ENCODE measurements around the gene VWDE. TPM values are rescaled to one million over a fixed set of nuclear protein-coding genes. Genes with fewer than 3 reads are reported as not detected.
"Not testable (repeated sequence)": the region's sequence is repeated elsewhere in the genome, so short reads cannot be mapped to it uniquely, and the experiment has no call there.

The VWDE gene
- total RNA-seq, 1 donor from 2014 or later = 0.53 TPM

GRCh38 chr7:12410523-12410922, 6.9 kb upstream of the VWDE start:
- TF ChIP-seq, protein P1, sequence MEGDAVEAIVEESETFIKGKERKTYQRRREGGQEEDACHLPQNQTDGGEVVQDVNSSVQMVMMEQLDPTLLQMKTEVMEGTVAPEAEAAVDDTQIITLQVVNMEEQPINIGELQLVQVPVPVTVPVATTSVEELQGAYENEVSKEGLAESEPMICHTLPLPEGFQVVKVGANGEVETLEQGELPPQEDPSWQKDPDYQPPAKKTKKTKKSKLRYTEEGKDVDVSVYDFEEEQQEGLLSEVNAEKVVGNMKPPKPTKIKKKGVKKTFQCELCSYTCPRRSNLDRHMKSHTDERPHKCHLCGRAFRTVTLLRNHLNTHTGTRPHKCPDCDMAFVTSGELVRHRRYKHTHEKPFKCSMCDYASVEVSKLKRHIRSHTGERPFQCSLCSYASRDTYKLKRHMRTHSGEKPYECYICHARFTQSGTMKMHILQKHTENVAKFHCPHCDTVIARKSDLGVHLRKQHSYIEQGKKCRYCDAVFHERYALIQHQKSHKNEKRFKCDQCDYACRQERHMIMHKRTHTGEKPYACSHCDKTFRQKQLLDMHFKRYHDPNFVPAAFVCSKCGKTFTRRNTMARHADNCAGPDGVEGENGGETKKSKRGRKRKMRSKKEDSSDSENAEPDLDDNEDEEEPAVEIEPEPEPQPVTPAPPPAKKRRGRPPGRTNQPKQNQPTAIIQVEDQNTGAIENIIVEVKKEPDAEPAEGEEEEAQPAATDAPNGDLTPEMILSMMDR (IDR thresholded peaks at IDR 0.05) = no peak
- ATAC-seq = no peak
- no peaks in the 10 kb centered on the region for H3K36me3 ChIP-seq
- H3K27me3 ChIP-seq (ENCODE audit: low read depth) = no peaks in the 10 kb centered on the region
- intact Hi-C loops (cut with DNase I) = no loop called here
- H3K4me1 ChIP-seq = no peaks in the 10 kb centered on the region
- DNase-seq = no peak
- no peak overlapping the region for H3K4me3 ChIP-seq
- H3K27ac ChIP-seq = no peak overlapping the region
- peaks cover 7% of the 10 kb centered on the region for H3K9me3 ChIP-seq

GRCh38 chr7:12409097-12409711, 5.5 kb upstream of the VWDE start:
- ATAC-seq (no peak), DNase-seq (no peak)
- intact Hi-C loops (cut with DNase I) = no loop called here
- Histone ChIP-seq H3K4me3 (no peak overlapping the region), H3K27me3 (ENCODE audit: low read depth) (no peaks in the 10 kb centered on the region), H3K36me3 (no peaks in the 10 kb centered on the region), H3K4me1 (no peaks in the 10 kb centered on the region), H3K27ac (no peak overlapping the region), H3K9me3 (peaks cover 7% of the 10 kb centered on the region)
- TF ChIP-seq, protein P1 (IDR thresholded peaks at IDR 0.05) = no peak

- H3K27me3 ChIP-seq (ENCODE audit: low read depth); H3K4me1 ChIP-seq; intact Hi-C loops (cut with DNase I); H3K9me3 ChIP-seq; H3K27ac ChIP-seq; H3K36me3 ChIP-seq; DNase-seq; H3K4me3 ChIP-seq; ATAC-seq: not testable (repeated sequence)
Measured at GRCh38 chr7:12407652-12408051, 4.0 kb upstream of the VWDE start.

DNA sequence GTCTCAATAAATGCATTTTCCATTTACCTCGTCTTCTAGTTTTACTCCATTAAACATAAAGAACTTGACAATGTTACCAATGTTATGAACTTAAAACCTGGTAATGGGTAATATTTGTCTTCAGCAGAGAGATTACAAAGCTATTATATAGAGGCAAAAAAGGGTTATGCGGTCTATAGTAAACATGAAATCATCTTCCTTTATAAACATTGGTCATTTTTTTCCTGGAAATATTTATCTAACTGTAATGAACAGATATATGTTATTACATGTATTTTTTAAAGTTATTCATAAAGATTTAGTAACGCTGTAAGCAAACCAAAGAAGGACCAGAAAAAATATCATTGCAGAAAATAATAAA, 1.3 kb downstream of the VWDE start:
- TF ChIP-seq, protein P1 (IDR thresholded peaks at IDR 0.05) = no peak
- H3K27me3 ChIP-seq (ENCODE audit: low read depth) = peaks cover 7% of the 10 kb centered on the region
- no peak overlapping the region for H3K4me3 ChIP-seq
- no peaks in the 10 kb centered on the region for H3K9me3 ChIP-seq
- no peaks in the 10 kb centered on the region for H3K36me3 ChIP-seq
- H3K4me1 ChIP-seq = peaks cover 4% of the 10 kb centered on the region
- intact Hi-C loops (cut with DNase I) = no loop called here
- no peak for ATAC-seq
- DNase-seq = no peak
- H3K27ac ChIP-seq = no peak overlapping the region

DNA sequence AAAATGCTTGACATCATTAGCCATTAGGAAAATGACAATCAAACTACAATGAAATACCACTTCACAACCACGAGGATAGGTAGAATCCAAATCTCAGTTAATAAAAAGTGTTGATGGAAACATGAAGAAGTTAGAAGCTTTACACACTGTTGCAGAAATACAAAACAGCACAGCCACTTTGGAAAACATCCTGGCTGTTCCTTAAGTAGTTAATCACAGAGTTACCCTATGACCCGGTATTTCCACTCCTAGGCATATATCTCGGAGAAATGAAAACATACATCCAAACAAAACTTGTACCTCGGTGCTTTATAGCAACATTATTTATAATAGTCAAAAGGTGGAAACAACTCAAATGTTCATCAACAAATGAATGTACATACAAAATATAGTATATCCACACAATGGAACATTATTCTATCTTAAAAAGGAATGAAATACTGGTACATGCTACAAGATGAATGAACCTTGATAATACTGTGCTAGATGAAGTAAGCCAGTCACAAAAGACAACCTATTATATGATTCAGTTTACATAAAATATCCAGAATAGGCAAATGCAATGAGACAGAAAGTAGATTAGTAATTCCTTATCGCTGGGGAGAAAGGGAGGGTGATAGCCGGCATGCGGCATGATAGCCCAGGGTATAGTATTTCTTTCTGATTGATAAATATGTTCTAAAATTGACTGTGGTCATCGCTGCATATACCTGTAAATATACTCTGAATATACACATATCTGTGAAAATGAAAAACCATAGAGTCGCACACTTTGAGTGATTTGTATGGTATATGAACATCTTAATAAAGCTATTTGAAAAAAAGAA, 1.9 kb downstream of the VWDE start:
- no peak overlapping the region for H3K27ac ChIP-seq
- peaks cover 7% of the 10 kb centered on the region for H3K27me3 ChIP-seq (ENCODE audit: low read depth)
- ATAC-seq (no peak), DNase-seq (no peak)
- H3K4me1 ChIP-seq = peaks cover 4% of the 10 kb centered on the region
- intact Hi-C loops (cut with DNase I) = no loop called here
- H3K36me3 ChIP-seq = no peaks in the 10 kb centered on the region
- TF ChIP-seq, protein P1 (IDR thresholded peaks at IDR 0.05) = no peak
- no peak overlapping the region for H3K4me3 ChIP-seq
- H3K9me3 ChIP-seq = no peaks in the 10 kb centered on the region

- Histone ChIP-seq H3K27ac (no peak overlapping the region), H3K36me3 (no peaks in the 10 kb centered on the region), H3K4me3 (no peak overlapping the region), H3K27me3 (ENCODE audit: low read depth) (no peaks in the 10 kb centered on the region), H3K9me3 (no peaks in the 10 kb centered on the region), H3K4me1 (no peaks in the 10 kb centered on the region)
- DNase-seq (no peak), ATAC-seq (no peak)
- TF ChIP-seq, protein P1 (IDR thresholded peaks at IDR 0.05) = no peak
- intact Hi-C loops (cut with DNase I) = no loop called here
Measured at GRCh38 chr7:12398186-12398585, 5.5 kb downstream of the VWDE start.
